DOHH2 (cell line): ENCODE measurements around the gene SEMG2.

ENCODE experiments used
- EZH2phosphoT487 ChIP-seq: fragments of 200-600 bp; sonication (generic); IDR thresholded peaks from 2 replicates; pipeline ENCODE4 v1.6.1; 2017; ENCODE audit warnings: borderline replicate concordance, mild to moderate bottlenecking, antibody characterized with exemption, low read length, moderate library complexity, mixed read lengths
- TF ChIP-seq, protein P1 (sequence below): fragments of 200-600 bp; sonication (generic); IDR thresholded peaks from one replicate; pipeline ENCODE4 v1.5.1; 2014; ENCODE audit warnings: antibody characterized with exemption, mild to moderate bottlenecking, low read depth, low read length; ENCODE audit not compliant: poor library complexity, severe bottlenecking

GRCh38 chr20:45206725-45207124, 14.4 kb upstream of the SEMG2 start, which contains the start of gene SEMG1:
- TF ChIP-seq, protein P1, sequence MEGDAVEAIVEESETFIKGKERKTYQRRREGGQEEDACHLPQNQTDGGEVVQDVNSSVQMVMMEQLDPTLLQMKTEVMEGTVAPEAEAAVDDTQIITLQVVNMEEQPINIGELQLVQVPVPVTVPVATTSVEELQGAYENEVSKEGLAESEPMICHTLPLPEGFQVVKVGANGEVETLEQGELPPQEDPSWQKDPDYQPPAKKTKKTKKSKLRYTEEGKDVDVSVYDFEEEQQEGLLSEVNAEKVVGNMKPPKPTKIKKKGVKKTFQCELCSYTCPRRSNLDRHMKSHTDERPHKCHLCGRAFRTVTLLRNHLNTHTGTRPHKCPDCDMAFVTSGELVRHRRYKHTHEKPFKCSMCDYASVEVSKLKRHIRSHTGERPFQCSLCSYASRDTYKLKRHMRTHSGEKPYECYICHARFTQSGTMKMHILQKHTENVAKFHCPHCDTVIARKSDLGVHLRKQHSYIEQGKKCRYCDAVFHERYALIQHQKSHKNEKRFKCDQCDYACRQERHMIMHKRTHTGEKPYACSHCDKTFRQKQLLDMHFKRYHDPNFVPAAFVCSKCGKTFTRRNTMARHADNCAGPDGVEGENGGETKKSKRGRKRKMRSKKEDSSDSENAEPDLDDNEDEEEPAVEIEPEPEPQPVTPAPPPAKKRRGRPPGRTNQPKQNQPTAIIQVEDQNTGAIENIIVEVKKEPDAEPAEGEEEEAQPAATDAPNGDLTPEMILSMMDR: no peak
- TF ChIP-seq EZH2phosphoT487: no peak
